ENCODE results near the gene TRIOBP.
"Not testable (repeated sequence)": the region's sequence is repeated elsewhere in the genome, so short reads cannot be mapped to it uniquely, and the experiment has no call there.

TRIOBP gene

DNA sequence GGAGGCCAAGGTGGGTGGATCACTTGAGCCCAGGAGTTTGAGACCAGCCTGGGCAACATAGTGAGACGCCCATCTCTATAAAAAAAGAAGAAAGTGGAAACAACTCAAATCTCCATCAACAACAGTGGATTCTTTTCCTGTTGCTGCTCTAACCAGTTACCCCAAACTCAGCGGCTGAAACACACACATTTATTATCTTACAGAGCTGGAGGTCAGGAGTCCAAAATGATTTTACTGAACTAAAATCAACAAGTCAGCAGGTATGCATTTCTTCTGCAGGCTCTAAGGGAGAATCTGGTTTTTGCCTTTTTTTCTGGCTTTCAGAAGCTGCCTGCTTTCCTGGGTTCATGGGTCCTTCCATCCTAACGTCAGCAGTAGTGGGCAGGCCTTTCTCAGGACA, 99.2 kb downstream of the TRIOBP start:
- DNase-seq (ENCODE audit: low read depth), result no peak
- no peak overlapping the region for H3K4me3 ChIP-seq (ENCODE audit: low read length)
- TF ChIP-seq, protein P1, sequence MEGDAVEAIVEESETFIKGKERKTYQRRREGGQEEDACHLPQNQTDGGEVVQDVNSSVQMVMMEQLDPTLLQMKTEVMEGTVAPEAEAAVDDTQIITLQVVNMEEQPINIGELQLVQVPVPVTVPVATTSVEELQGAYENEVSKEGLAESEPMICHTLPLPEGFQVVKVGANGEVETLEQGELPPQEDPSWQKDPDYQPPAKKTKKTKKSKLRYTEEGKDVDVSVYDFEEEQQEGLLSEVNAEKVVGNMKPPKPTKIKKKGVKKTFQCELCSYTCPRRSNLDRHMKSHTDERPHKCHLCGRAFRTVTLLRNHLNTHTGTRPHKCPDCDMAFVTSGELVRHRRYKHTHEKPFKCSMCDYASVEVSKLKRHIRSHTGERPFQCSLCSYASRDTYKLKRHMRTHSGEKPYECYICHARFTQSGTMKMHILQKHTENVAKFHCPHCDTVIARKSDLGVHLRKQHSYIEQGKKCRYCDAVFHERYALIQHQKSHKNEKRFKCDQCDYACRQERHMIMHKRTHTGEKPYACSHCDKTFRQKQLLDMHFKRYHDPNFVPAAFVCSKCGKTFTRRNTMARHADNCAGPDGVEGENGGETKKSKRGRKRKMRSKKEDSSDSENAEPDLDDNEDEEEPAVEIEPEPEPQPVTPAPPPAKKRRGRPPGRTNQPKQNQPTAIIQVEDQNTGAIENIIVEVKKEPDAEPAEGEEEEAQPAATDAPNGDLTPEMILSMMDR (IDR thresholded peaks at IDR 0.05; ENCODE audit: insufficient read depth, low read depth, low read length, missing control alignments), result no peak

DNA sequence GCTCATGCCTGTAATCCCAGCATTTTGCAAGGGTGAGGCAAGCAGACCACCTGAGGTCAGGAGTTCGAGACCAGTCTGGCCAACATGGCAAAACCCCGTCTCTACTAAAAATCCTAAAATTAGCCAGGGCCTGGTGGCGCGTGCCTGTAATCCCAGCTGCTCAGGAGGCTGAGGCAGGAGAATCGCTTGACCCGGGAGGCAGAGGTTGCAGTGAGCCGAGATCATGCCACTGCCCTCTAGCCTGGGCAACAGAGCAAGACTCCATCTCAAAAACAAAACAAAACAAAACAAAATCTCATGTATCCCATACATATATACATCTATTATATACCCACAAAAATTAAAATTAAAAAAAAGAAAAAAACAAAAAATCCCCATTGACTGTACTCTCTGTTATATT, 100.4 kb downstream of the TRIOBP start:
- not testable (repeated sequence) for H3K4me3 ChIP-seq (ENCODE audit: low read length); DNase-seq (ENCODE audit: low read depth)

DNA sequence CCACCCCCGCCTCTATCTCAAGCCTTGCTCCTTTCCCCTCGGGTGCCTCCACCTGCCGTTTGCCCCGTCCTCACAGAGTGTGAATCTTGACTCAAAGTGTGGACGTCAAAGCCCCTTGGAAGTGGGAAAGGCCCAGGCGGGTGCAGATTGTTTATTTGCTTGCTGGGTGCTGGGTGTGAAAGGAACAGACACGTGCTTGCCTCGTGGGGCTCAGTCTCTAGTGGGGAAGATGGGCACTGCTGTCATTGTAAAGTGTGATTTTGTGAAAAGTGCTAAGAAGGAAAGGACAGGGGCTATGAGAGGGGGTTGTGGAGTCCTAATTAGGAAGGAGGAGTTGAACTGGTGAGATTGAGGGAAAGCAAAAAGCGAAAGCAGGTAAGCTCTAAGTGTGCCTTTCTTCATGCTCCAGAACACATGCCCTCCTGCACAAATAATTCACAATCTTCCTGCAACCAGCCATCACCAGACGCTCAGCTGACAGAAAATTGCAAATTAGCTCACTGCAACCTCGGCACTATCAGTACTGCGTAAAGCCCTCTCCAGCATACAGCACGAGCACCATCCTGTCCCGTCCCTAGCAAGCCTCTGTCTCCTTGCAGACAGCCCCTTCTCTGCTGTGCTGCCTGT, 101.1 kb downstream of the TRIOBP start:
- TF ChIP-seq, protein P1 (IDR thresholded peaks at IDR 0.05; ENCODE audit: insufficient read depth, low read depth, low read length, missing control alignments), result no peak
- no peak overlapping the region for H3K4me3 ChIP-seq (ENCODE audit: low read length)
- no peak for DNase-seq (ENCODE audit: low read depth)

DNA sequence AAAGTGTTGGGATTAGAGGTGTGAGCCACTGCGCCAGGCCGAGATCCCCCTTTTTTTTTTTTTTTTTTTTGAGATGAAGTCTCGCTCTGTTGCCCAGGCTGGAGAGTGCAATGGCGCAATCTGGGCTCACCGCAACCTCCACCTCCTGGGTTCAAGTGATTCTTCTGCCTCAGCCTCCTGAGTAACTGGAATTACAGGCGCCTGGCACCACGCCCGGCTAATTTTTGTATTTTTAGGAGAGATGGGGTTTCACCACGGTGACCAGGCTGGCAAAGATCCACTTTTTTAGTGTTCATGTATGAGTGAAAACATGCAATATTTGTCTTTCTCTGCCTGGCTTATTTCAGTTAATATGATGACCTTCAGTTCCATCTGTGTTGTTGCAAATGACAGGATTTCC, 103.1 kb downstream of the TRIOBP start:
- not testable (repeated sequence) for H3K4me3 ChIP-seq (ENCODE audit: low read length); DNase-seq (ENCODE audit: low read depth)

DNA sequence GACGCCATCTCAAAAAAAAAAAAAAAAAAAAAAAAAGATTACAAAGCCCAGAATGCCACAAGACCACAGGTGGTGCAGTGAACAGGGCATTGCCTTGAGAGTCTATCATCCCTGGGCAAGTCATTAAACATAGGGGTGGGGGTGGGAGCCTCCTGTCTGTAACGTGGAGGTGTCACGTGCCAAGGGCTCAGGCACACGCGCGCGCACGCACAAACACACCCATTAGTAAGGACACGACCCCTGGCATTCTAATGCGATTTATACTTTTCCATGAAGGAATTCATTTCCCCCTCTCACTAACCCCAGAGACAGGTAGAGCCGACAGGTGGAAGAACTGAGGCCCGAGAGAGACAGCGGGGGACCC, 105.1 kb downstream of the TRIOBP start:
- TF ChIP-seq, protein P1 (IDR thresholded peaks at IDR 0.05; ENCODE audit: insufficient read depth, low read depth, low read length, missing control alignments), result no peak
- no peak for DNase-seq (ENCODE audit: low read depth)
- peak overlapping the region; percentile 64 for H3K4me3 ChIP-seq (ENCODE audit: low read length)

DNA sequence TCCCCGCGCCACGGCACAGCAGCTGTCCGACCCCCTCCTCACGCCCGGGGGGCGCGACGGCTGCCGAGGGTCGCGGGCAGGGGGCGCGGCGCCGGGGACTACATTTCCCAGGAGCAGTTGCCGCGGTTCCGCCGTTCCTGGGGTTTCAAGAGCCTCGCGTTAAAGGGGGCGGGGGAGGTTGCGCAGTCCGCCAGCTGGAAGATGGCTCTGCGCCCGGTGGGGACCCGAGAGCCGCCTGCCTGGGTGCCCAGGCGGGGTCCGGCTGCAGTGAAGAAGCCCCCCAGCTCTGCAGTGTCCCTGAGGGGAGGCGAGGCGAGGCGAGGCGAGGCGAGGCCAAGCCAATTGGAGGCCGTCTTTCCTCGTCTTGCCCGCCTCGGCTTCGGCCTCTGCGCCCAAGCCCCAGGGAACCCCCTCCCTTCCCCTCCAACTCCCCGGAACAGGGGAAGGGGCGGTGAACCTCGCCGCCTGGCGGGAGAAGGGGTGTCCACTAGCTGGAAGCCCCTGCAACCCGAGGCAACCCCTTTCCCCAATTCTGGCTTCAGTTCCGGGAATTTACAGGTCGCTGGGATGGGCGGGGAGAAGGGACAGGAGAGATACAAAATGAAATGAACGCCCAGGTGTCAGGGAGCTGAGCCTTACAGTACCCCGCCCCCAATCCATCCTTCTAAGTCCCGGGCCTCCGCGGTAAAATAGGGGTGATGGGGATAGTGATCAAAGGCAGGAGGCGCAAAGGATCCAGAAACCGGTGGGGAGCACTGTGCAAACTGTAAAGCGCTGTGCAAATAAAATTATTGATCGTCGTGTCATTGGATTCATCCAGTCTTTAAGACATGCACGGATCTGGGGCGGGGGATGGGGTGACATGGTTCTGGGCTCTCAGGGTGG, 105.7 kb downstream of the TRIOBP start:
- peak overlapping the region; percentile 64 for H3K4me3 ChIP-seq (ENCODE audit: low read length)
- DNase-seq (ENCODE audit: low read depth), result peak; percentile 42
- TF ChIP-seq, protein P1 (IDR thresholded peaks at IDR 0.05; ENCODE audit: insufficient read depth, low read depth, low read length, missing control alignments), result no peak

DNA sequence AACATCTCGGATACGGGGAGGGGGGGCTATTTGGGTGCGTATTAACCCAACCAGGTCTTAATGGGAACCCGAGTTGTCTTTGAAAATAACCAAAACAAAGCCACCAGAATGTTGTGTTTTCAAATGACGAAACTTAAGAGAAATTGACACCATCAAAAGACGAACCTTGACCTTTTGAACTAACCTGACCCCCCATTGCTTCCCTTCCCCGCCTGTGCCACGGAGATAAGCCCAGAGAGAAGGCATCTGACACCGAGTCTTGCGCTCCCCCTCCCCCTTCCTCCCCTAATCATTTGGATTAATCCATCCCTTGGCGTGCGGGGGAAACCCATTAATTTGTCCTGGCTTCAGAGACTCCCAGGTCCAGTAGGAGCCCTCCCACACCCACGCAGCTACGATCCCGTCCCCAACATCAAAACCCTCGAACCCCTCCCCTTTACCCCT, 106.4 kb downstream of the TRIOBP start:
- peak overlapping the region; percentile 64 for H3K4me3 ChIP-seq (ENCODE audit: low read length)
- DNase-seq (ENCODE audit: low read depth), result no peak

More for the DNA sequence above, 106.4 kb downstream of the TRIOBP start:
- TF ChIP-seq, protein P1 (IDR thresholded peaks at IDR 0.05; ENCODE audit: insufficient read depth, low read depth, low read length, missing control alignments), result no peak

Data from epithelial cell of esophagus (primary cell).